Endothelial cell of umbilical vein (primary cell): Measurements from ENCODE around the gene PLSCR2. TPM values are rescaled to one million over a fixed set of nuclear protein-coding genes. Genes with fewer than 3 reads are reported as not detected.

ENCODE experiments used
- BruUV-seq: library from RNA; stranded (reverse); fragments of 400-500 nt; replicated peaks from 2 replicates; lab custom pipeline; 2021; lab: Mats Ljungman, UMichigan
- CTCF ChIA-PET: fragments of 300-600, 350-600 bp; sonication (Branson Sonifier 250); formaldehyde crosslinking; loops from one replicate; lab custom pipeline; 2021; ENCODE audit warnings: antibody characterized with exemption, inconsistent platforms; lab: Charles Lee
- POLR2A ChIA-PET: fragments of 300-600, 350-600 bp; sonication (Branson Sonifier 250); formaldehyde crosslinking; loops from one replicate; lab custom pipeline; 2021; ENCODE audit warnings: antibody characterized with exemption, inconsistent platforms; lab: Charles Lee
- DNase-seq: peaks from one replicate; pipeline ENCODE4 v3.0.0-alpha.2; 2011; ENCODE audit warnings: low read depth, low spot score
- FAIRE-seq: peaks from 2 replicates; lab custom pipeline; 2011; peaks lifted over from hg19 to GRCh38; lab: Jason Lieb, UNC
- H2AFZ ChIP-seq: 2 replicates; pipeline ENCODE4 v1.6.0; 2012; ENCODE audit warnings: low read depth, low read length, control low read depth, inconsistent platforms
- H3K27ac ChIP-seq: 2 replicates; pipeline ENCODE4 v1.5.1; 2011; ENCODE audit warnings: low read depth, mild to moderate bottlenecking, control low read depth, low read length, moderate library complexity; ENCODE audit not compliant: insufficient read depth
- H3K27me3 ChIP-seq, 2 experiments: 2 replicates each; pipeline versions ENCODE4 v1.6.0 to v1.6.1; 2011; ENCODE audit warnings: low read length in 2 of 2, mixed read lengths in 1 of 2; ENCODE audit not compliant: control insufficient read depth in 2 of 2, insufficient read depth in 2 of 2
- H3K36me3 ChIP-seq, 2 experiments: 2 replicates in 1 of 2; 3 replicates in 1 of 2; pipeline ENCODE4 v1.5.1; 2011; ENCODE audit warnings: low read length in 2 of 2, mild to moderate bottlenecking in 1 of 2, moderate library complexity in 1 of 2; ENCODE audit not compliant: control insufficient read depth in 2 of 2, insufficient read depth in 2 of 2; ENCODE audit errors: extremely low read depth in 1 of 2
- H3K4me1 ChIP-seq: 3 replicates; pipeline ENCODE4 v1.5.1; 2011; ENCODE audit warnings: mild to moderate bottlenecking, low read length; ENCODE audit not compliant: control insufficient read depth, insufficient read depth; ENCODE audit errors: extremely low read depth
- H3K4me2 ChIP-seq: 2 replicates; pipeline ENCODE4 v1.6.1; 2011; ENCODE audit warnings: low read length, control low read depth, mixed read lengths; ENCODE audit not compliant: insufficient read depth
- H3K4me3 ChIP-seq, 3 experiments: fragments of 200-600 bp in 1 of 3; sonication (generic), shearing (Covaris generic) in 1 of 3; replicated peaks in 1 of 3; 2 replicates each; pipeline ENCODE4 v1.5.1; 2011 to 2016; ENCODE audit warnings: control low read depth in 3 of 3, low read length in 3 of 3, mild to moderate bottlenecking in 2 of 3, inconsistent platforms in 1 of 3, low read depth in 1 of 3, moderate library complexity in 1 of 3; ENCODE audit not compliant: insufficient read depth in 1 of 3
- H3K79me2 ChIP-seq: 2 replicates; pipeline ENCODE4 v1.6.0; 2012; ENCODE audit warnings: low read length, inconsistent platforms; ENCODE audit not compliant: control insufficient read depth, insufficient read depth
- H3K9ac ChIP-seq: replicated peaks from 2 replicates; pipeline ENCODE3; 2011; ENCODE audit warnings: low read length, control low read depth; ENCODE audit not compliant: insufficient read depth; ENCODE audit errors: extremely low read depth
- H3K9me1 ChIP-seq: replicated peaks from 3 replicates; pipeline ENCODE4 v1.6.0; 2011; ENCODE audit warnings: mild to moderate bottlenecking, low read length; ENCODE audit not compliant: control insufficient read depth, insufficient read depth; ENCODE audit errors: extremely low read depth
- H3K9me3 ChIP-seq: replicated peaks from 2 replicates; pipeline ENCODE4 v1.5.1; 2012; ENCODE audit warnings: low read length, inconsistent platforms; ENCODE audit not compliant: control insufficient read depth, insufficient read depth
- H4K20me1 ChIP-seq: replicated peaks from 2 replicates; pipeline ENCODE3; 2011; ENCODE audit warnings: mild to moderate bottlenecking, low read length; ENCODE audit not compliant: control insufficient read depth, insufficient read depth; ENCODE audit errors: extremely low read depth
- CTCF ChIP-seq, 2 donors: IDR thresholded peaks; 1 replicate in 1 of 2; 2 replicates in 1 of 2; pipeline ENCODE4 v1.5.1; 2011; ENCODE audit warnings: low read length in 2 of 2, mild to moderate bottlenecking in 2 of 2, moderate library complexity in 2 of 2, control low read depth in 1 of 2, inconsistent platforms in 1 of 2, low read depth in 1 of 2; ENCODE audit not compliant: insufficient read depth in 1 of 2; ENCODE audit errors: extremely low read depth in 1 of 2
- EZH2 ChIP-seq: IDR thresholded peaks from 2 replicates; pipeline ENCODE4 v1.6.1; 2012; ENCODE audit warnings: borderline replicate concordance, low read depth, mild to moderate bottlenecking, moderate library complexity, low read length, inconsistent platforms; ENCODE audit not compliant: severe bottlenecking
- FOS ChIP-seq: IDR thresholded peaks from 2 replicates; pipeline ENCODE4 v1.6.1; 2011; ENCODE audit warnings: mild to moderate bottlenecking, low read length, moderate library complexity, borderline replicate concordance; ENCODE audit not compliant: insufficient read depth
- GATA2 ChIP-seq: IDR thresholded peaks from 2 replicates; pipeline ENCODE4 v1.7.0; 2011; ENCODE audit warnings: low read depth, mild to moderate bottlenecking, moderate library complexity, mixed read lengths, low read length; ENCODE audit not compliant: insufficient read length, insufficient read depth
- JUN ChIP-seq: IDR thresholded peaks from 2 replicates; pipeline ENCODE4 v1.6.1; 2011; ENCODE audit warnings: borderline replicate concordance, low read depth; ENCODE audit not compliant: insufficient read length, insufficient read depth
- MYC ChIP-seq: IDR thresholded peaks from one replicate; pipeline ENCODE4 v1.6.1; 2011; ENCODE audit warnings: mild to moderate bottlenecking, low read depth, low read length
- POLR2A ChIP-seq: IDR thresholded peaks from 2 replicates; pipeline ENCODE4 v1.6.1; 2012; ENCODE audit warnings: low read depth, mild to moderate bottlenecking, control low read depth, low read length
- POLR2AphosphoS5 ChIP-seq: IDR thresholded peaks from 2 replicates; pipeline ENCODE4 v1.6.1; 2012; ENCODE audit warnings: low read depth, mild to moderate bottlenecking, control low read depth, low read length, moderate library complexity; ENCODE audit not compliant: insufficient read depth
- dilution Hi-C: fragments of 300-500 bp; cut with MboI; formaldehyde crosslinking; loops from one replicate; pipeline ENCODE4 v1.15.0; 2019; ENCODE audit warnings: low sequenced_read_pairs; ENCODE audit not compliant: extremely low pct_ligation_motif_present
- intact Hi-C: fragments of 100-400 bp; cut with micrococcal nuclease; formaldehyde crosslinking; loops from one replicate; pipeline ENCODE4 v1.10.0; 2022
- polyA plus RNA-seq, 4 experiments: library from polyadenylated mRNA; depleted of rRNA in 3 of 4; stranded (reverse) in 3 of 4; unstranded in 1 of 4; fragments of >200 nt; gene quantifications; 2 replicates each; pipeline versions ENCODE4 v1.2.1 to v1.2.3, GENCODE V29; 2011 to 2012; ENCODE audit warnings: missing spikeins in 1 of 4
- total RNA-seq: library from RNA; stranded (reverse); gene quantifications from 2 replicates; pipeline ENCODE4 v1.2.3, GENCODE V29; 2021
- TF ChIP-seq, protein P1 (sequence below): IDR thresholded peaks from 2 replicates; pipeline ENCODE4 v1.6.1; 2011; ENCODE audit not compliant: insufficient read depth, insufficient read length

The PLSCR2 gene
- total and polyA plus RNA-seq, 2 donors (not counting 3 experiments of a cell fraction or from before 2014, with no cell fraction given) = not detected

GRCh38 chr3:146465693-146466465, 3.5 kb downstream of the PLSCR2 start:
- no peaks in the 10 kb centered on the region for H3K9me1 ChIP-seq
- H4K20me1 ChIP-seq = no peaks in the 10 kb centered on the region
- DNase-seq (no peak), FAIRE-seq (no peak)
- H3K4me1 ChIP-seq = no peaks in the 10 kb centered on the region
- no peaks in the 10 kb centered on the region for H3K36me3 ChIP-seq
- ChIA-PET CTCF (no interaction called here), POLR2A (no interaction called here)
- no peak overlapping the region for H3K4me2 ChIP-seq
- no peaks in the 10 kb centered on the region for H3K27me3 ChIP-seq
- no peak for TF ChIP-seq JUN
- TF ChIP-seq FOS = no peak
- no peak for TF ChIP-seq POLR2A
- no peak for TF ChIP-seq MYC
- intact Hi-C loops (no loop called here), dilution Hi-C loops (no loop called here)
- H3K9ac ChIP-seq = no peak overlapping the region
- no peak overlapping the region for H3K27ac ChIP-seq
- H3K79me2 ChIP-seq = no peaks in the 10 kb centered on the region
- H2AFZ ChIP-seq = no peak overlapping the region
- BruUV-seq = no TSS peak
- H3K9me3 ChIP-seq = no peaks in the 10 kb centered on the region
- H3K4me3 ChIP-seq = no peak overlapping the region

DNA sequence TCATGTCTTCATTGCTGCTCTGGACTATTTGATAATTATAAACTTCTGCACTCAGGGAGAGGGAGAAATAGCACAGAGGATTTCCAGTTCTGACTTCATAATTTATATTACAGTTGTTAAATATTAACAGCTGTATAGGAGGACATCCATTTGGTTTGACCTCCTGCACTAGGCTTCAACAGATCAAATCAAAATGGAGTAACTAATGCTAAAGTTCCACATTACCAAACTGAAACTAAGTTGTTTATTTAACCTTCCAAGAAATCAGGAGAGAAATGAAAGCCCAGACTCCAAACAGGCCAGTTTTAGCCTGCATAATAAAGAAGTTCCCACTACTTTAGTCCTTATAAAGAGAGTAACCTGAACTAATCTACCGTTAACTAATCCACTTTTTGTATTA, 4.6 kb downstream of the PLSCR2 start:
- no peaks in the 10 kb centered on the region for H3K9me1 ChIP-seq
- no peaks in the 10 kb centered on the region for H3K27me3 ChIP-seq
- FAIRE-seq (no peak), DNase-seq (no peak)
- intact Hi-C loops = no loop called here
- no peaks in the 10 kb centered on the region for H3K79me2 ChIP-seq
- no peak overlapping the region for H3K4me3 ChIP-seq
- ChIA-PET CTCF (no interaction called here), POLR2A (no interaction called here)
- no peaks in the 10 kb centered on the region for H3K36me3 ChIP-seq
- no peak for TF ChIP-seq JUN
- no peak for TF ChIP-seq EZH2
- TF ChIP-seq, protein P1, sequence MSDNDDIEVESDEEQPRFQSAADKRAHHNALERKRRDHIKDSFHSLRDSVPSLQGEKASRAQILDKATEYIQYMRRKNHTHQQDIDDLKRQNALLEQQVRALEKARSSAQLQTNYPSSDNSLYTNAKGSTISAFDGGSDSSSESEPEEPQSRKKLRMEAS = no peak
- no peak for TF ChIP-seq POLR2A
- no peak for TF ChIP-seq MYC
- TF ChIP-seq CTCF (IDR thresholded peaks at IDR 0.05; ENCODE audit: extremely low read depth in 1 of 2, insufficient read depth in 1 of 2, low read depth in 1 of 2, low read length in 2 of 2) = no peak
- TF ChIP-seq FOS = no peak
- TF ChIP-seq GATA2 = no peak
- no peak for TF ChIP-seq POLR2AphosphoS5
- no TSS peak for BruUV-seq
- dilution Hi-C loops = no loop called here
- H2AFZ ChIP-seq = no peak overlapping the region
- no peaks in the 10 kb centered on the region for H3K4me1 ChIP-seq
- no peaks in the 10 kb centered on the region for H4K20me1 ChIP-seq
- no peaks in the 10 kb centered on the region for H3K9me3 ChIP-seq
- H3K4me2 ChIP-seq = no peak overlapping the region
- no peak overlapping the region for H3K9ac ChIP-seq
- no peak overlapping the region for H3K27ac ChIP-seq
